AG04450 (cell line): Measurements from ENCODE around the gene SSTR4. TPM values are rescaled to one million over a fixed set of nuclear protein-coding genes. Genes with fewer than 3 reads are reported as not detected.

Source experiments
- CTCF ChIA-PET: fragments of 300-600, 350-600 bp; formaldehyde crosslinking; extraction: SDS; loops from one replicate; lab custom pipeline; 2022; ENCODE audit warnings: antibody characterized with exemption, inconsistent platforms; lab: Charles Lee
- POLR2A ChIA-PET: fragments of 350-600 bp; formaldehyde crosslinking; extraction: SDS; loops from one replicate; lab custom pipeline; 2021; ENCODE audit warnings: antibody characterized with exemption, inconsistent platforms; lab: Yijun Ruan, JAX
- DNase-seq: peaks from one replicate; pipeline ENCODE4 v3.0.0-alpha.2; 2011; ENCODE audit warnings: low read depth, low spot score
- H3K27ac ChIP-seq: one replicate; pipeline ENCODE4 v1.5.1; 2012; ENCODE audit warnings: low read depth, low read length, control low read depth
- H3K27me3 ChIP-seq: one replicate; pipeline ENCODE4 v1.6.0; 2012; ENCODE audit warnings: low read length; ENCODE audit not compliant: control insufficient read depth, insufficient read depth
- H3K4me3 ChIP-seq: 2 replicates; pipeline ENCODE4 v1.5.1; 2011; ENCODE audit warnings: mild to moderate bottlenecking, low read depth, low read length, control low read depth
- H3K9me3 ChIP-seq: 2 replicates; pipeline ENCODE4 v1.5.1; 2012; ENCODE audit warnings: low read length; ENCODE audit not compliant: control insufficient read depth, insufficient read depth
- CTCF ChIP-seq: IDR thresholded peaks from 2 replicates; pipeline ENCODE4 v1.5.1; 2011; ENCODE audit warnings: low read depth, low read length, control low read depth, inconsistent platforms
- polyA plus RNA-seq: library from polyadenylated mRNA; depleted of rRNA; stranded (reverse); fragments of >200 nt; gene quantifications from 2 replicates; pipeline ENCODE4 v1.2.3, GENCODE V29; 2011

The SSTR4 gene
- polyA plus RNA-seq, 1 experiment: not detected

DNA sequence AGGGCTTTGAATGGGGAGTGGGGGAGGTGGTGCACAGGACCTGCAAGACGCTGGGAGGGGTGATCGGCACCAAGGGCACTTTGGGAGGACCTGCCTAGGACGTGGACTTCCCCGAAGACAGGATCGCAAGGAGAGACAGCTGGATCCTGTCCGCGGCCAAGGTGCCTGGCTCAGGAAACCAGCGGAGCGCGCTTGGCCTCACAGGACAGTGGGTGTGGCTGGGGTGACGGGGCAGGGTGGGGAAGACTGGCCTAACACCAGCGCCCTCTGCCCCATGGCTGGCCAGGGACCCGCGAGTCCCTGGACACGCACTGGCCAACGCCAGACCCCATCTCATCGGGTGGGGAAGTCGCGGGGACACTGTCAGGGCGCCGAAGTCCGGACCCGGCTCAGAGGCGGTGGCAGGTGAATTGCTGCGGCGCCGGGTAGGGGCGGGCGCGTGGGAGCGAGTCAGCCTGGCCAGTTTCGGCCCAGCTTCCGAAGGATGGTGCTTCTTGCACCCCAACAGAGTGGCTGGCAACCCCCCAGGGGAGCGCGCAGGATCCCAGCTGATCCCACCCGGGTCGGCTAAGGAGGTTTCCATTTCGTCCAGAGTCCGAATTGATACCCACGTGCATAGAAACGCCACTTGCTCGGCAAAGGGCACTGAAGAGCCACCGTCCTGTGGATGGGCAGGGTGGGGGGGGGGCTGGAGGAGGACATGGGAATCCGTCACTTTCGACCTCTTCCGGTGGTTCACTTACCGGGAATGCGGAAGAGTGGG is 15.1 kb downstream of the SSTR4 start:
- no peak overlapping the region for H3K27ac ChIP-seq
- peaks cover 64% of the 10 kb centered on the region for H3K27me3 ChIP-seq
- H3K9me3 ChIP-seq: peaks cover 9% of the 10 kb centered on the region; the same call in 1 of the 2 replicates
- ChIA-PET CTCF (interaction anchor here (0.7 to 3.0 kb wide), 24 partner anchors 11 to 556 kb away, joined by 3 to 34 read pairs (median 4); partner anchors contain the start of gene NXT1), POLR2A (interaction anchor here (1.0 to 1.6 kb wide), 4 partner anchors 11 to 299 kb away, joined by 3 read pairs; no protein-coding TSS in a partner anchor)
- DNase-seq: no peak
- peak overlapping the region; percentile 56 for H3K4me3 ChIP-seq
- no peak for TF ChIP-seq CTCF

GRCh38 chr20:23050847-23051627 is 15.9 kb downstream of the SSTR4 start:
- CTCF ChIA-PET: interaction anchor here (0.6 to 3.0 kb wide), 32 partner anchors 11 to 556 kb away, joined by 3 to 34 read pairs (median 4); partner anchors contain the start of gene NXT1
- Histone ChIP-seq H3K27ac (no peak overlapping the region), H3K27me3 (peaks cover 63% of the 10 kb centered on the region), H3K9me3 (peaks cover 9% of the 10 kb centered on the region; the same call in 1 of the 2 replicates), H3K4me3 (peak overlapping the region; percentile 56)
- DNase-seq: peak; percentile 27
- TF ChIP-seq CTCF: peak; percentile 75
- POLR2A ChIA-PET: interaction anchor here (1.0 to 1.6 kb wide), 4 partner anchors 11 to 299 kb away, joined by 3 read pairs; no protein-coding TSS in a partner anchor

DNA sequence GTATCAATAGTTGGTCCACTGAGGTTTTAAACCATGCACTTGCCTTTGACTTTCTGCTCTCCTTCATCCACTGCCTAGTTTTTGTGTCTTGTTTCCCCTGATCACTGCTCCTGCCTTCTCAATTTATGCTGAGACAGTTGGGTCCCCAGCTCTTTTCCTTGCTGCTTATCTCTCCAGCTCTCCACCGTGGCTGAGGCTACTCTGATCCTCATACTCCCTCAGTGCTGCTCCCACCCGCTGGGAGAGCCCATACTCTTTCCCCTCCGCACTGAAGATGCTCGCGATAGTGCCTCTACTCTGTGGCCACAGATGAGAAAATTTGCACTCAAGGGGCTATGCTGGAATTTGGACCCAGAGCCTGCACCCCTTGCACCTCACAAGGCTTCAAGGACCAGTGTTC is 17.8 kb downstream of the SSTR4 start:
- no peak overlapping the region for H3K4me3 ChIP-seq
- no peak for TF ChIP-seq CTCF
- POLR2A ChIA-PET: no interaction called here
- CTCF ChIA-PET: interaction anchor here (1.6 kb wide), 1 partner anchor 297 kb away, joined by 4 read pairs; no protein-coding TSS in a partner anchor
- H3K9me3 ChIP-seq: peaks cover 5% of the 10 kb centered on the region; the same call in 1 of the 2 replicates
- H3K27ac ChIP-seq: no peak overlapping the region
- DNase-seq: no peak
- H3K27me3 ChIP-seq: peaks cover 45% of the 10 kb centered on the region

DNA sequence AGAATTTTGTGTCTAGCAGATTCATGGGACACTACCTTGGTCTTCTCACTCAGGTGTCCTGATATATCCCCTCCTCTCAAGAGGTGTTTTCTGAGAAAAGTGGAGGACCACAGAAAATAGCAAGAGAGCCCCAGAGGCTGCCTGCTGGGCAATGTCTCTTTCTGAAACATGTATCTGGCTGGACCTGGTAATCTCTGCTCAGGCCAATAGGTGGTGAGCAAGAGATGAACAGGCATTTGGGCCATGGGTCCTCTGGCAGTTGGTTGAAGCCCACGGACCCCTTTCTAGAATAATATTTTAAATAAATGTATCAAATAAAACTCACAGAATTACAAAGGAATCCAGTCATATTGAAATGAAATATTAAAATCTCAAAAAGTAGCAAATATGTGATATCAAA is 23.1 kb downstream of the SSTR4 start:
- ChIA-PET POLR2A (no interaction called here), CTCF (no interaction called here)
- Histone ChIP-seq H3K27me3 (peaks cover 10% of the 10 kb centered on the region), H3K4me3 (no peak overlapping the region), H3K9me3 (no peaks in the 10 kb centered on the region), H3K27ac (no peak overlapping the region)
- DNase-seq: no peak
- peak; percentile 23; the same call in 1 of the 2 replicates for TF ChIP-seq CTCF
